ENCODE measurements around the gene INPP5J.
A peak's percentile ranks its signal among the peaks of the same experiment; 100 is the strongest.
"Not testable (repeated sequence)": the region's sequence is repeated elsewhere in the genome, so short reads cannot be mapped to it uniquely, and the experiment has no call there.

The INPP5J gene

DNA sequence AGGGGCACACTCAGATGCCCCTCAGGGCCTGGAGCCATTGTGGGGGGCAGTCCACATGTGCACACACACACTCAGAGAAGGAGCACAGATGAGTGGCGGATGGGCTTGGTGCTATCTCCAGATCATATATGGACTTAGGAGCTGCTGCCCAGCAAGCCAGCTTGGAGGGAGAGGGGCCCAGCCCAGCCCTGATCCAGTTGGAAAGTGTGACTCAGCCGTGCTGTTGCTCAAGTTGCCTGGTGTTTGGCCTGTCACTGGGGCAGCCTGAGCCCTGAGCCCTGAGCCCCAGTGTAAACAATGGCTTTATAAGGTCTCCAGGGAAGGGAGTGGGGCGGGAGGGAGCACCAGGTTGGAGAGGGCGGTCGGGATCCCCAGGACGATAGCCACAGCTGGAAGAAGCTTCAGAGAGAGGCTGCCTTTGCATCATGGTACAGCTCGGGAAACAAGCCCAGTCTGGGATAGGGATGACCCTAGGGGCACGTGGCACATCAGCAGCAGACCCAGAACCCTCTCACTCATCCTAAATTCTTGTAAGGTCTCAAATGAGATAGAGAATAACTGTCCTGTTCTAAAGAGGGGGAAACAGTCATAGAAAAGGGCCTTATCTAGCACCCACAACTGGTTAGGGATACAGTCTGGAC lies 20.2 kb upstream of the INPP5J start:
- no peak for DNase-seq (ENCODE audit: low read depth)

DNA sequence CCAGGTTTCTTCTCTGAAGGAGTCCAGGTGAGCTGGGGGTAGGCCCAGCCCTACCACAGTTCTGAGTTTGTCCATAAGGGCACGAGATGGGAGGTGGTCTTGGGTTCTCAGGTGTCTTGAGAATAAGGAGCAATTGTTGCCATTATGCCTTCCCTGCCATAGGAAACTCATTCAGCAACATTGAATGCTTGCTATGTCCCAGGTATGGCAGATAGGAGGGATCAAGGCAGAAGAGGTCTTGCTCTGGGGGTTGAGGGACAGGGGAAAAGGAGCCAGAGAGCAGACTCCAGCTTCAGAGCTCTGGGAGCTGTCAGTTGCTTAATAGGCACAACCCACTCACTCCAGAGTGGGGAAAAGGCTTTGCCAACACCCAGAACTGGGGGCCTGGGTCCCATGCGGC lies 19.7 kb upstream of the INPP5J start:
- DNase-seq (ENCODE audit: low read depth) = no peak

DNA sequence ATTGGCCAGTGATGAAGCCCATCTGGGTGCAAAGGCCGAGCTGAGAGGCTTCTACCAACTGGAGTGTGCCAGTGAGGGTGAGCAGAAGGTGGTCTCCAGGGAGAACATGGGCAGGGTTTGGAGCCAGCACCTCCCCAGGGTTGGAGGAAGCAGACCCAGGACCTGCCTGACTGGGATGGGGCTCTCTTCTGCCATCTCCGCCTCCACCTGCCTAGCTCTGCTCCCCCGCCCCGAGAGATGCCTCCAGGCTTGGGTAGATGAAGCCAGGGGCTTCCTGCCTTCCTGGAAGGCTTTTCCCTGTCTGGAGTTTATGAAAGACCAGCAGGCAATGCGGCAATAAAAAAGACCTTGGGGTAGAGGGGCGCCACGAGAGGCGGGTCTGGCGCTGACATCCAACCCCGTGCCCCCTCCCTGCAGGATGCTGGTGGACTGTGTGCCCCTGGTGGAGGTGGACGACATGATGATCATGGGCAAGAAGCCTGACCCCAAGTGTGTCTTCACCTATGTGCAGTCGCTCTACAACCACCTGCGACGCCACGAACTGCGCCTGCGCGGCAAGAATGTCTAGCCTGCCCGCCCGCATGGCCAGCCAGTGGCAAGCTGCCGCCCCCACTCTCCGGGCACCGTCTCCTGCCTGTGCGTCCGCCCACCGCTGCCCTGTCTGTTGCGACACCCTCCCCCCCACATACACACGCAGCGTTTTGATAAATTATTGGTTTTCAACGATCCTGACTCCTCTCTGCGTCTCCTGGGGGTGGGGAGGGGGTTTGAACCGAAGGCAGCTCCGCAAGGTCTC lies 18.7 kb upstream of the INPP5J start:
- DNase-seq (ENCODE audit: low read depth) = no peak

DNA sequence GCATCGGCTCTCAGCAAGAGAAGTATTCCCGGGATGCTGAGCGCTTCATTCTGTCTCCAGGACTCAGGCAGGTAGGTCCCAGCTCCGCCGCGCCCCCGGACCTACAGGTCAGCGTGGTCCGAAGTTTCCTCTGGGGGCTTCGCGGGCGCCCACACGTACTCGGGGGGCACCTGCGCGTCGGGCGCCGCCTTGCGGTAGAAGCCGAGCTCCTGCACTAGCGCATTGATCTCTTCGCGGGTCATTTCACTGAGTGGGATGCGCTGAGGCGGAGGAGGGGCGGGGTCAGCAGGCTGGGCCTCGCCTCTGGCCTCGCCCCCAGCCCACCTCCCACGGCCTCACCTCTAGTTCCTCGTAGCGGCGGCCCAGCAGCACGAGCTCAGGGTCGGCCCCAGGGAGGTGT lies 17.9 kb upstream of the INPP5J start:
- DNase-seq (ENCODE audit: low read depth) = no peak

DNA sequence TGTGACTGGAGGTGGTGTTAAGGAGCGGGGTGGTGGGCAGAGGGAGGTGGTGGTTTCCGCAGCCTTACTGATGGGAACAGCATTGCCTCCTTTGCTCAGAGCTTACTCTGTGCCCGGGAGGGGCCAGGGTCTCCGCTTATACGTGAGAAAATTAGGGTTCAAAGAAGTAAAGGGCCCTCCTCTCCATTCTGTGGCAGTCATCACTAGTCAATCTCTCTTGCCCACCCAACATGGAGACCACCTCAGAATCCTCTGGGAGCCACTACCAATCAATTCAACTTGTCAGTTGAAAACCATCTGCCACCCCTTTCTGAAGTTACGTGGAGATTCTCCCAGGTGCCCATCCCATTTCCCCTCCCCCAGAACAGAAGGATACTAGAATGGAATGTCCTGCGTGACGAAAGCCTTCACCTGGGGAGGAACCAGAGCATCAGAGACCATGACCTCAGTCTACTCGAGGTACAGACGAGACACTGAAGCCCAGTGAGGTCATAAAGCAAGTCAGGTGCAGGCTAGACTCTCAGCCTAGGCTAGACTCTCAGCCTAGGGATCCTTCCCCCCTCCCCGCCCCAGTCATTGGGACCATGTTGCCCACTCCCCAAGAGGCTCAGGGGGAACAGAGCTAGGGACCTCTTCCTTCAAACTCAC lies 17.4 kb upstream of the INPP5J start:
- no peak for DNase-seq (ENCODE audit: low read depth)

DNA sequence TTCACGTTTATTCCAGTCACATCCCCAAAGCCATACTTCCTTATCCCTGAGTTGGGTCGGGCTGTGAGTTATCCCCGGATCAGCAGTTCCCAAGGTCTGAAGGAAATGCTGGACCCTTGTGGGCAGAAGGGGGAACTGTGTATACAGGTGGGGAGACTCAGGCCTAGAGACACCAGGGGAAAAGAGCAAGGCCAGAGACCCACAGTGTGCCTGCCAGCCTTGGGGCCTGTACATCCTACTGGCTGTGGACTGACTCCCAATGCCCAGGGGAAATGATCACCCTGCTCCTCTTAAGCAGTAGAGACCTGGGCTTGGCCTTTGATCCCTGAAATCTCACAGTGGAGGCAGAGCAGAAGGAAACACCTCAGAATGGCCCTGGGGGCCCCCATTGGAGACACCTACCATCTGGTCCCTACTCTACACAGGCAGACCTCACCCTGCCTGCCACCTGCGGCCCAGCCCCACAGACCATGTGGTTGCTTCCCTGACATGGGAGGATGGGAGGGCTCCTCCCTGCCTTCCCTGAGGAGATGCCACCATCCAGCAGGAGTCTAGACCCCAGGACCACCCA lies 16.7 kb upstream of the INPP5J start:
- no peak for DNase-seq (ENCODE audit: low read depth)

DNA sequence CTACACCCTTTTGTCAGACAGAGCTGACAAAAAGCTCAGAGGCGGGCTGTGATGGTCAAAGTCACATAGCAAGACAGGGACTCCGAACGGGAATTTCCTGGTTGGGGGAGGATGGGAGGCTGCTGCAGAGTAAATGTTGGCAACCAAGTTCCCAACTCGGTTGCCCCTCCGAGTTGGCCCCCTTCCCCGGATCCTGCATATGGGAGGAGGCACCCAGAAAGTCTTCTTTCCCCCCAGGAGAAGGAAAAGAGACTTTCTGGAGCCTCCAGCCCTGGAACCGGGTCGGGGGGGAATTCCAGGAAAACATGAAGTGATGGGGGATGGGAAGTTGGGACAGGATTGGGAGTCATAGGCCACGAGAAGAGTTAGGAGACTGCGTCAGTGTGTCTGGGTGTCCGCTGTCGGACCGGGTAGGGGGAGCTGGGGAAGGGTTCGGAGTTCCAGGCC lies 16.0 kb upstream of the INPP5J start:
- no peak for DNase-seq (ENCODE audit: low read depth)

DNA sequence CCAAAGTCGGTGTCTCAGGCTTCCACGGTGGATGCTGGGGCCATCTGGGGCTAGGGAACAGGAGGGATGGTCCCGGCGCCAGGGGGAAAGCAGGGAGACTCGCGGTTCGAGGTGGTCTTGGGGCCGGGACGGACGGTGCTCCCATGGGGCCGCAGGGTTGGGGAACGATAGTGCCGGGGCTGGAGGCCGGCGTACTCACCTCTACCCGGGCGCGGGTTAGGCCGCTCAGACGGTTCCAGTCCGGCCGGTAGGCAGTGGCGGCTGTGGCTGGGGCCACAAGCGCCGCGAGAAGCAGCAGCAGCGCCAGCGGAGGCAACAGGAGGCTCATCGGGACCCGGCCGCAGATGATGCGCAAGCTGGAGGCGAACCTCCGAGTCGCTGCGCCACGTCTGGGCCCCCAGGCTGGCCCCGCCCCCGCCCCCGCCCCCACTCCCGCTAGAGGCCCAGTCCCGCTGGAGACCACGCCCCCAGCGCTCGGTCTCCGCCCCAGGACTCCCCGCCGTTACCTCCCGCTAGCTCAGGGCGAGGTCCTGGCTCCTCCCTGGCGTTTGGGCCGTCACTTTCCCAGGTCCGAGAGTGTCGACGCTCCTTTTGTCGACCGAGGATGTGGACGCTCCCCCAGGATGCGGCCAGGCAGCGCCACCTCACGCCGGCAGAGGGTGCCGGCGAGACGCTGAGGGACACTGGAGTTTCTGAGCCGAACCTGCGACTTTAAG lies 15.4 kb upstream of the INPP5J start, which contains the start of gene SELENOM:
SELENOM (minus strand) TSS at position 391 of the 716 bp plus-strand sequence; CDS start at position 328, 63 bp downstream.
- peak; percentile 74 for DNase-seq (ENCODE audit: low read depth)

DNA sequence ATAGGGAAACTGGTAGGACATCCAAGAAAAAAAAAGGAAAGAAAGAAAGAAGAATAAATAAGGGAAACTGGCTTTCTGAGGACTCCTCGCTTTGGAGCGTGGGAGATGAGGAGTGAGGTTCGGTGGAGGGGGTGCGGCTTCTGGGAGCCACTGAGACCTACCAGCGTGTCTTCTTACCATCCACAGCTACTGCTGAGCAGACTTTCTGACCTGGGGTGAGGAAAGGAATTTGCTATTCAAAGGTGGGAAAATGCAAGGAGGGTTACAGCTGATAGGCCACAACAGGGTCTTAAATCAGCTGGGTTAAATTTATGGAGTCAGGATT lies 14.9 kb upstream of the INPP5J start:
- DNase-seq (ENCODE audit: low read depth) = no peak

DNA sequence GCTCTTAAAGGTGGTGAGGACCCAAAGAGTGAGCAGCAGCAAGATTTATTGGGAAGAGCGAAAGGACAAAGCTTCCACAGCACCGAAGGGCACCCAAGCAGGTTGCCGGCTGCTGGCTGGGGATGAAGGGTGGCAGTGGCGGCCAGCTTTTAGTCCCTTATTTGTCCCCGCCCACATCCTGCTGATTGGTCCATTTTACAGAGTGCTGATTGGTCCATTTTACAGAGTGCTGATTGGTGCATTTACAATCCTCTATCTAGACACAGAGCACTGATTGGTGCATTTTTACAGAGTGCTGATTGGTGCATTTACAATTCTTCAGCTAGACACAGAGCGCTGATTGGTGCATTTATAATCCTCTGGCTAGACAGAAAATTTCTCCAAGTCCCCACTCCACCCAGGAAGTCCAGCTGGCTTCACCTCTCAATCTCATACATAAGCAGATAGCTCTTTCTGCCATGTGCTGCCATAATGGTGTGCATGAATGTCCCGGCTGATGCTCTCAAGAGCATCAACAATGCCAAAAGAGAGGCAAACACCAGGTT lies 10.1 kb upstream of the INPP5J start:
- not testable (repeated sequence) for DNase-seq (ENCODE audit: low read depth)

DNA sequence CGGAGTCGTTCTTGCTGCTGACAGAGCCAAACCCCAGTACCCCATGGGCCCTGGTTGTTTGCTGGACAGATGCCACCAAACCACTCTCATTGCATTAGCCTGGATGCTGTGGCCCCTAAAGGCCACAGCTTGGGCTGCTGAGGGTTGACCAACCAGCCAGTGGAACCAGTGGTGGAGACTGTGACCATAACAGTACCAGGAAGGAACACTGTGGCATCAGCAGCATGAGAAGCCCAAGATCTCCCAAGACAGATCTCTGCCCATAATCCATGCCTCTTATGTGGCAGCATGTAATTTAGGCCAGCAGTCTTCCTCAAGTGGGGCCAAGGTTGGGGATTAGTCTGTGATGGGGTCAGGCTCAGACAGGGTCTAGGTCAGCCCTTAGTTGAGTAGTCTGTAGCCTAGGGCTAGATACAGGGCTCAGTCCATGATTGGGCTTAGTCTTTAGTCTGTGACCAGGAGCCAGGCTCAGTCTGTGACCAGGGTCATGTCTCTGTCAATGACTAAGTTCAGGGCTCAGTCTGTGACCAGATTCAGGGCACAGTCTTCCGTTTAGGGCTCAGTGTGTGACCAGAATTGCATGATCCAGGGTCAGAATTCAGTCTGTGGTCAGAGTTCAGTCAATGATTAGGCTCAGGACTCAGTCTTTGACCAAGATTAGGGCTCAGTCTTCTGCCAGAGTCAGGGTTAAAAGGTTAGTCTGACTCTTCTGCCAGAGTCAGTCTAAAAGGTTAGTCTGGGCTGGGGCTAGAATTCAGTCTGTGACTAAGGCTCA lies 4.5 kb upstream of the INPP5J start:
- no peak for DNase-seq (ENCODE audit: low read depth)

DNA sequence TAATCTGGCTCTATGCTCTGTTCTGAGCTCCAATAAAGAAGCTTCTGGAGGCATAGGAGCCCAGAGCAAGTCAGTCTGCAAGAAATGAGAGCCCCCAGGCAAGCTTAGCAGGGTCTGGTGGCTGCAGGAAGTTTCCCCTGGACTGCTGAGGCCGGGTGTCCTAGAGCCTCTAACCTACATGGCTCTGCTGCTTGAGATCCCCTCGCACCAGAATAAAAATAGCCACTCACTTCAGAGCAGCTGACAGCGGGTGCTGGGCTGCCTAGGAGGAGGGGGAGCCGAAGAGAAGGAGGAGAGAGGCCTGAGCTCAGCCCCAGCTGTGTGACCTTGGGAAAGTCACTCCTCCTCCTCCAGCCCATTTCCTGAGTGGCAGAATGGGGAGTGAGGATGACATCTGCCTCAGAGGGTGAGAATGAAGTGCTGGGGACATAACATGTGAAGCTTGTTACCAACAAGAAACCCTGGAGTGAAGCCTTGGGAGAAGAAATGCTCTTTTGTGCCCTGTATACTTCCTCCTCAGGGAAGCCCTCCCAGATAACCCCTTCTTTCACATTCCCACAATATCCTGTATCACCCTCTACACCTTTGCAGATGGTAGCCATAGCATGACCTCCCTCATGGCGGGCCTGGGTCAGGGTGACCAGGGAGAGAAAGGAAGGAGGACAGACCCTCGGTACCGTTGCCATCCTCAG lies 3.6 kb upstream of the INPP5J start:
- no peak for DNase-seq (ENCODE audit: low read depth)

DNA sequence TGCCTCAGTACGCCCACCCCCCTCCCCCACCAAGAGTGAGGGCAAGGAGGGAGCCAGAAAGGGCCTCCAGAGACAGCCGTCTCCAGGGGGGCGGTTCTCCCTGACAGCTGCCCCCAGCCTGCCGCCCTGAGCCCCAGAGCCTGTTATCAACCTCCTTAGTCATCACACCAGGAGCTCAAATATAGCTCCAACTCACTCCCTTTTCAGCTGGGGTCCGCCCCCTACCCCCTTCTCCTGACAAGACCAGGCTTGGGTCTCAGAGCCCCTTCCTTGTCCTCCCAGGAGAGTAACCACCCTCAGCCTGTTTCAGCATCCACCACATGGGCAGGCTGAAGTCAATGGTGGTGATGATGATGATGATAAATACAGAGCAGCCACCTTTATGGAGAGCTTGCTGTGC lies 2.5 kb upstream of the INPP5J start:
- no peak for DNase-seq (ENCODE audit: low read depth)

DNA sequence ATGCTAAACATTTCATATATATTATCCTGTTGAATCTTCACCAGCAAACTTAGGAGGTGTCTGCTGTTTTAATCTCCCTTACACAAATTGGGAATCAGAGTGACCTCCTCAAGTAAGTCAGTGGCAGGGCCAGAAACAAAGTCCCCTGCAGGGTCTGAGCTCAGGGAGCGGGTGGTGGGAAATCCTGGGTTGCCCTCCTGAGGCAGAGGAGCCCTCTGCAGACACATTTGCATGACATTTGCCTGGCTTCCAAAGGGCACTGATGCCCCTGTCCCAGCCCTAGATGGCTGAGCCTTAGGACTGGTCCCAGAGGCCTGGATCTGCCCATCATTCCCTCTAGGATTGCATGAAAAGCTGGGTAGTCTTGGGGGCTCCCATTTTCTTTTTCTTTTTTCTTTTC lies 2.1 kb upstream of the INPP5J start:
- no peak for DNase-seq (ENCODE audit: low read depth)

DNA sequence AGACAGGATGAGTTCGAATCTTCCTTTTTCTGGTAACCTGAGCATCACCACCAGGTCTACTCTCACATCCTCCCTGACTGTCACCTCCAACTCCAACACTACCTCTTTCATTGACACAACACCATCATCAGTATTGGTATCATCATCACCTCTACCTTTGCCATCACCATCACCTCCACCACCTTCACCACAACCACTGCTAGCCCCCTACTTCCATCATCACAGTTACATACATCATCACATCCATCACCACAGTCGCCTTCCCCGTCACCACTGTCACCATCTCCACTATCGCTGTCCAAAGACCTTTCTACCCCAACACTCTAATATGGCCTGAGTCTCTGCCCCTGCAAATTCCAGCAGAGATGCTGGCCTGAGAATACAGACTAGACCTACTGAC lies 1.4 kb upstream of the INPP5J start:
- no peak for DNase-seq (ENCODE audit: low read depth)

DNA sequence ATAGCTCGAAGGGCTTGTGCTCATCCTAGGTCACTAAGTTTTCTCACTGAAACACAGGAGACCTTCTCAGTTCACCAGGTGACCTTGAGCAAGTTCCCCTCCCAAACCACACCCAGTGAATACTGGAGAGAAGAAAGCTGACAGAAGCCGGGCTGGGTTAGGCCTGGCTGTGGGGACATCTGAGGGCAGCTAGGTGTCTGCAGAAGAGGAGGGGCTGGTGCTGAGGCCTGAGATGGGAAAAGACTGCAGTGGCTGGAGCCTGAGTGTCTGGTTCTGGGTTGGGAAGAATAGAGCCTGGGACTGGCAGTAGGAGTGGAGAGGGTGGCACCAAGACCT lies 602 bp upstream of the INPP5J start:
- DNase-seq (ENCODE audit: low read depth) = no peak

DNA sequence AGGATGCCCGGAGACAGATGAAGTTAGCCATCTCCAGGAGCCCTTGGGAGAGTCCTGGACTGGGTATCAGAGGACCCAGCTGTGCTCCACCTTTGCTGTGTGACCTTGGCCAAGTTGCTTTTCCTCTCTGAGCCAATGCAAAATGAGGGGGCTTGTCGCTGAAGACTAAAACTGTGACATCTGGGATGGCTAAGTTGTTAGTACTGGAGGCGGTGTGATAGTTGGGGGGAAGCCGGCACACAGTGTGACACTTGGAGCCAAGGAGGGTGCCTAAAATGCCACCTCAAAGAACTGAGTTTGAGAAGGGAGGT lies 481 bp downstream of the INPP5J start:
- DNase-seq (ENCODE audit: low read depth) = no peak

DNA sequence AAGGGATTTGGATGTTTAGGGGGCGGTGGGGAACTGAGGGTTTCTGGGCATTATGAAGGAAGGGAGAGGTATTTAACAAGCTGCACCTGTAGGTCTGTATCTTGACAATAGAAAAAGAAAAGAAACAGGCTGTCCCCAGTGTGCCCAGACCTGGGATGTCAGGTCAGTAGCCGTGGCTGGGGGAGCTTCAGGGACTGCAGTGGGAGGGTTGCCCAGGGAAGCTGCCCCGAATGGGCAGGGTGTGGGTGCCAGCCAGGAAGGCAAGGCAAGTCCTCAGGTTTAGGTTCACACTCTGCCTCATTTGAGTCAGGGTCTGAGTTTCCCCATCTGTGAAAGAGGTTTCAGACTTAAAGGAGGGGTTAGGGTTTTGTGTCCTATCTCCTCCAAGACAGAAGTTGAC lies 1.5 kb downstream of the INPP5J start:
- DNase-seq (ENCODE audit: low read depth) = no peak

DNA sequence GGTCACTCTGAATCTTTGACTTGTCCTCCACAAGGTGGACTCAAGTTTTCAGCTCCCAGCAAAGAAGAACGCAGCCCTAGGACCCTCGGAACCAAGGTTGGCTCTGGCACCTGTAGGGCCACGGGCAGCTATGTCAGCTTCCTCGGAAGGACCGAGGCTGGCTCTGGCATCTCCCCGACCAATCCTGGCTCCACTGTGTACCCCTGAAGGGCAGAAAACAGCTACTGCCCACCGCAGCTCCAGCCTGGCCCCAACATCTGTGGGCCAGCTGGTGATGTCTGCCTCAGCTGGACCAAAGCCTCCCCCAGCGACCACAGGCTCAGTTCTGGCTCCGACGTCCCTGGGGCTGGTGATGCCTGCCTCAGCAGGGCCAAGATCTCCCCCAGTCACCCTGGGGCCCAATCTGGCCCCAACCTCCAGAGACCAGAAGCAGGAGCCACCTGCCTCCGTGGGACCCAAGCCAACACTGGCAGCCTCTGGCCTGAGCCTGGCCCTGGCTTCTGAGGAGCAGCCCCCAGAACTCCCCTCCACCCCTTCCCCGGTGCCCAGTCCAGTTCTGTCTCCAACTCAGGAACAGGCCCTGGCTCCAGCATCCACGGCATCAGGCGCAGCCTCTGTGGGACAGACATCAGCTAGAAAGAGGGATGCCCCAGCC lies 2.2 kb downstream of the INPP5J start:
- DNase-seq (ENCODE audit: low read depth) = no peak

DNA sequence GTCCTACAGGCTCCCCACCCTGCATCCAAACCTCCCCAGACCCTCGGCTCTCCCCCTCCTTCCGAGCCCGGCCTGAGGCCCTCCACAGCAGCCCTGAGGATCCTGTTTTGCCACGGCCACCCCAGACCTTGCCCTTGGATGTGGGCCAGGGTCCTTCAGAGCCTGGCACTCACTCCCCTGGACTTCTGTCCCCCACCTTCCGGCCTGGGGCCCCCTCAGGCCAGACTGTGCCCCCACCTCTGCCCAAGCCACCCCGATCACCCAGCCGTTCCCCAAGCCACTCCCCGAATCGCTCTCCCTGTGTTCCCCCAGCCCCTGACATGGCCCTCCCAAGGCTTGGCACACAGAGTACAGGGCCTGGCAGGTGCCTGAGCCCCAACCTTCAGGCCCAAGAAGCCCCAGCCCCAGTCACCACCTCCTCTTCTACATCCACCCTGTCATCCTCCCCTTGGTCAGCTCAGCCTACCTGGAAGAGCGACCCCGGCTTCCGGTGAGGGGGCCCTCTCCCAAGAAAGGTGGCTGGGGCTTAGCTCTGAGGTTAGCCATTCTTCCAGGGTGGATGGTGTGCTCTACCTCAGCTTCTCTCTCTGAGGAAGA lies 2.9 kb downstream of the INPP5J start:
- no peak for DNase-seq (ENCODE audit: low read depth)
